Measurements from ENCODE around the gene UBE4A. TPM values are rescaled to one million over a fixed set of nuclear protein-coding genes. Genes with fewer than 3 reads are reported as not detected.

Gene UBE4A
- total and polyA plus RNA-seq, 2 of the 4 experiments (the other 2 are of a cell fraction), result 15.2 to 69.7 TPM

GRCh38 chr11:118441770-118442275 is 82.4 kb downstream of the UBE4A start:
- H3K36me3 ChIP-seq (ENCODE audit: control insufficient read depth, insufficient read depth, low read length), result 0 out of 2 replicates have a peak, but pooled peaks cover 2% of the 10 kb centered on the region
- peaks cover 90% of the 10 kb centered on the region for H4K20me1 ChIP-seq (ENCODE audit: insufficient read depth, low read length)
- H3K56ac ChIP-seq (ENCODE audit: extremely low read depth, insufficient read depth, low read length), result no peak overlapping the region
- no peak overlapping the region for H4K91ac ChIP-seq (ENCODE audit: insufficient read depth, low read depth, low read length)
- H3K4me3 ChIP-seq (ENCODE audit: insufficient read depth, low read depth, low read length), result no peak overlapping the region
- intact Hi-C loops (cut with micrococcal nuclease), result no loop called here
- no CpG with 5 or more reads among the region's 3 CpGs for WGBS, 2 experiments (ENCODE audit: extremely low coverage in 2 of 2, insufficient read length in 1 of 2)
- ATAC-seq (ENCODE audit: low read depth), result no peak
- no TSS peak for BruUV-seq (replicated peaks)
- ChIA-PET CTCF (interaction anchor here (0.9 kb wide), 1 partner anchor 16 kb away, joined by 3 read pairs; no protein-coding TSS in a partner anchor), POLR2A (ENCODE audit: unreplicated experiment) (no interaction called here)
- peaks cover 8% of the 10 kb centered on the region for H3K4me1 ChIP-seq (ENCODE audit: control insufficient read depth, insufficient read depth, low read length)
- peak overlapping the region; percentile 12 for H3K4me2 ChIP-seq (ENCODE audit: low read depth, low read length)
- H2AFZ ChIP-seq (replicated peaks; ENCODE audit: low read length, poor library complexity), result no peak overlapping the region
- no peak overlapping the region for H2AK5ac ChIP-seq (ENCODE audit: low read depth, low read length)
- no peak overlapping the region for H3K4ac ChIP-seq (ENCODE audit: low read depth, low read length)
- no peak overlapping the region for H2BK5ac ChIP-seq (ENCODE audit: low read depth, low read length, poor library complexity, severe bottlenecking)
- no peak for DNase-seq
- H2BK20ac ChIP-seq (ENCODE audit: low read depth, low read length), result no peak overlapping the region
- TF ChIP-seq FOS (IDR thresholded peaks at IDR 0.05; ENCODE audit: low read depth, low read length) (no peak), MAZ (IDR thresholded peaks at IDR 0.05; ENCODE audit: borderline replicate concordance, low read depth, low read length) (no peak), CTCF (conservative IDR thresholded peaks at IDR 0.05; ENCODE audit: low read depth, low read length) (no peak), SMC3 (IDR thresholded peaks at IDR 0.05; ENCODE audit: low read depth, low read length) (no peak), CEBPB (IDR thresholded peaks at IDR 0.05; ENCODE audit: low read depth, low read length) (no peak), RAD21 (IDR thresholded peaks at IDR 0.05; ENCODE audit: low read length) (no peak), RCOR1 (IDR thresholded peaks at IDR 0.05; ENCODE audit: insufficient replicate concordance, low read length) (no peak), ELK1 (IDR thresholded peaks at IDR 0.05; ENCODE audit: borderline replicate concordance, low read depth, low read length) (no peak), RFX5 (IDR thresholded peaks at IDR 0.05; ENCODE audit: low read depth, low read length) (no peak), POLR2A (IDR thresholded peaks at IDR 0.05; ENCODE audit: low read depth, low read length) (no peak), MAFK (IDR thresholded peaks at IDR 0.05; ENCODE audit: low read depth, low read length) (no peak), USF2 (IDR thresholded peaks at IDR 0.05; ENCODE audit: low read depth, low read length) (no peak), MXI1 (IDR thresholded peaks at IDR 0.05; ENCODE audit: borderline replicate concordance, low read depth, low read length) (no peak), BHLHE40 (IDR thresholded peaks at IDR 0.05; ENCODE audit: low read depth, low read length) (no peak), NFE2L2 (IDR thresholded peaks at IDR 0.05; ENCODE audit: low read depth, low read length) (no peak), CHD1 (IDR thresholded peaks at IDR 0.05; ENCODE audit: low read depth, low read length) (no peak)
- H3K27ac ChIP-seq (ENCODE audit: insufficient read depth, low read length), result no peak overlapping the region
- dilution Hi-C loops (cut with HindIII; ENCODE audit: low sequenced_read_pairs, unreplicated experiment), result no loop called here
- H2BK15ac ChIP-seq (ENCODE audit: low read depth, low read length), result no peak overlapping the region
- peaks cover 5 to 81% of the 10 kb centered on the region in 2 experiments; a peak in 3 of 4 replicates for H3K79me1 ChIP-seq (ENCODE audit: low read depth in 1 of 2, low read length in 2 of 2)
- no peak overlapping the region for H4K8ac ChIP-seq (ENCODE audit: low read depth in 2 of 2, low read length in 2 of 2)
- in situ Hi-C loops (cut with MboI; ENCODE audit: low sequenced_read_pairs), result no loop called here
- H3K9me3 ChIP-seq (ENCODE audit: control insufficient read depth, insufficient read depth, low read length), result no peaks in the 10 kb centered on the region
- no peak overlapping the region; the same call in 1 of the 2 replicates for H3K23ac ChIP-seq (ENCODE audit: low read depth, low read length)
- H3K9ac ChIP-seq (ENCODE audit: low read depth, low read length), result no peak overlapping the region; the same call in 1 of the 2 replicates
- peaks cover 5% of the 10 kb centered on the region; the same call in 1 of the 2 replicates for H3K9me1 ChIP-seq (ENCODE audit: insufficient read depth, low read length)
- no peak overlapping the region for H2AK9ac ChIP-seq (replicated peaks; ENCODE audit: low read depth, low read length, poor library complexity)
- no peak overlapping the region for H3K18ac ChIP-seq (ENCODE audit: low read depth, low read length)
- no peaks in the 10 kb centered on the region for H3K27me3 ChIP-seq (ENCODE audit: control insufficient read depth, insufficient read depth, low read length)
- H3K14ac ChIP-seq (replicated peaks; ENCODE audit: low read depth, low read length), result no peak overlapping the region
- no peak overlapping the region for H2BK120ac ChIP-seq (ENCODE audit: low read depth, low read length)
- no peak overlapping the region for H4K5ac ChIP-seq (ENCODE audit: low read depth, low read length)
